Activated CD4-positive, alpha-beta T cell treated with anti-CD3 and anti-CD28 coated beads, Interleukin-10, Interleukin-2, amounts not matched to agents 100 ng/mL and 50 ng/mL, durations not matched to agents 16 hours and 8 hours (primary cell): ENCODE results near the gene RASSF4.
"Not testable (repeated sequence)": the region's sequence is repeated elsewhere in the genome, so short reads cannot be mapped to it uniquely, and the experiment has no call there.

Source experiments
- DNase-seq: peaks from one replicate; pipeline ENCODE4 v3.0.0-alpha.2; 2020

RASSF4 gene

DNA sequence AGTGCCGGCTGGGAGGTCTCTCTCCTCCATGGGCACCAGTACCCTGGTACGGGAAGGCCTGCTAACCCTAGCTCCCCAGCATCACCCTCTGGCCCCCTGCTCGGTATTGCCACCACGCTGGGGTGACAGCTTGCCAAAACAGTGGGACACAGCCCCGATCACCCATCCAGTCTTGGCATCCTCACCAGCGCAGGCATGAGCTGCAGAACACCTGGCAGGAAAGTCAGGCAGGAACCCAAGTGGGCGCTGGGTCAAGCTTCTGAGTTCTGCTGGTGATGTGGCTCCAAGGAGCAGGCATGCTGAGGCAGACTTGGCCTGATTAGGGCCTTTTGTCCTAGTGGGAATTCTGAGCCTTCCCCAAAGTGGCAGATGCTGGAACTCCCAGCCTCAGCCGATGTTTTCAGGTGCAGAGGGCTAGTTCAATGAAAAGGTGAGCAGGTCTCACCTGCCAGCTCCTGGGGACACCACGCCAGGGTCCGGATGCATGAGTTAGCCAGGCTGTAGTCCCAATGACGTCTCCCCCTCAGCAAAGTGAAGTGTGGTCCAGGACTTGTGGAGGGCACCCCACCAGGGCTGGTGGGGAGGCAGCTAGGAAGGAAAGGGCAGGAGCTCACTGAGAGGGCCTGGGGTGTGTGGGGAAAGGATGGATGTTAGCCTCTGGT is 32.6 kb downstream of the RASSF4 start:
- DNase-seq: no peak

DNA sequence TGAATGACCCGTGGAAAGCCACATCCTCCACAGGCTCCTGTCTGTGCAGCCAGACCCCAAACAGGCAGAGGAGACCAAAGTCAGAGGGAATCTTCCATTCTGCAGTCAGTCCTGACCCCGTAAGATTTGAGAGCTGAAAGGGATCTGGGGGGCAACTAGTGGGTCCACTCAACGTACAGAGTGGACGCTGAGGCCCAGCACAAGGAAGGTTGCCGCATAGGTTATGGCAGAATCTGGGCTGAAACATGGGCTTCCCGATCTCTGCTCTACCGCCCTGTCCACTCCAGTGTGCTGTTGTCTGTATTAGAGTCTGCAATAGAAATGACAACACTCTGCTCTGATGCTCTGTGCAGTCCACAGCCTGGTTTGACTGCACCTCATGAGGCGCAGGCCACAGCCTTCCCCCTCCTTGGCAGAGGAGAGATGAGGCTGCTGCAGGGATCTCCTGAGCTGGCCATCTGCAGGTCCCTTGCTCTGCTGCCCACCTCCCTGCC is 33.2 kb downstream of the RASSF4 start:
- no peak for DNase-seq

GRCh38 chr10:44993226-44993921 is 33.8 kb downstream of the RASSF4 start:
- no peak for DNase-seq

- no peak for DNase-seq
Measured at GRCh38 chr10:44993922-44994751, 34.5 kb downstream of the RASSF4 start.

DNA sequence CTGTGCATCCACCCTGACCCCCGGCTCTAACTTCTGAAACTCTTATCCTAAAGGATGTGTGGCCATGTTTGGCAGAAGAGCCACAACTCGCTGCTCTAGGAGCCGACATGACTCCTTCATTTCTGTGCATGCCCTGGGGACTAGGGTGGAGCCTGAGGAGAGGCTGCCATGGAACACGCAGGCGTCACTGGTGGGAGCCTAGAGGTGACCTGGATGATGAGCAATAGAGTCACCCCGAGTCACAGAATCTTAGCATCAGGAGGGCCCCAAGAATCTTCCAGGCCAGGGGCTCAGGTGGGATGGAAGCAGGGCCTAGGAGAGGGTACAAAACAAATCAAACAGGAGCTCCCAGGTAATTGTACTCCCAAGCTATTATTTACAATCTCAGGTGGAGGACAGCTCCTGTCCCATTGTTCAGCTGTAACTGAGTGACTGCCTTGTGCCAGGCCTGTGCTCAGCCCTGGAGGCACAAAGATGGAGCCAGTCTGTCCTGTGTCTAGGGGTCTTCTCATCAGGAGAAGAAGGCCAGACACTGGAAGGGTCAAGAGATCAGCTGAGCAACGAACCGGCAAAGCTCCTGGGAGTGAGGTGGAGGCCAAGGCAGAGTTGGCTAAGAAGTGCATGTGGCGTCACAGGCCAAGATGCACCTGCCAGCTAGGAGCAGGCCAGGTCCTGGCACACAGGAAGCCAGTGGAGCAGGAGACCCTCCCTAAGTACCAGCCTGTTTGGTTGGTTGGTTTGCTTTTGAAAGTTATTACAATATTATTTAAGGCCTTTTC is 35.3 kb downstream of the RASSF4 start:
- DNase-seq: no peak

DNA sequence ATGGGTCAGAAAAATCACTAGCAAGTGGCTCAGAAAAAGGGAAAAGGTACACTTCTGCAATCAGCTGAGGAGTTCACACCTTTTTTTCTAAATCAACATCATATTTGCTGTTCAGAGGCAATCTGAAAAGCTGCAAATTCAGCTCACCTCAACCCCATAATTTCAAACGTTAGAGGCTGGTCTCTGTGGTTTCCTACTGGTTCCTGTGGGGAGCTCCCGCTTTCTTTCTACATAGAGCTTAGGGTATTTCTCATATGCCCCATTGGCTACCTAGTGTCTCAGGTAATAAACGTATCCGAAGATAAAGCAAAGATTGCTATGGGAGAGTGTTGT is 35.9 kb downstream of the RASSF4 start:
- DNase-seq: peak; percentile 28

GRCh38 chr10:44995914-44996669 is 36.5 kb downstream of the RASSF4 start:
- DNase-seq: no peak

DNA sequence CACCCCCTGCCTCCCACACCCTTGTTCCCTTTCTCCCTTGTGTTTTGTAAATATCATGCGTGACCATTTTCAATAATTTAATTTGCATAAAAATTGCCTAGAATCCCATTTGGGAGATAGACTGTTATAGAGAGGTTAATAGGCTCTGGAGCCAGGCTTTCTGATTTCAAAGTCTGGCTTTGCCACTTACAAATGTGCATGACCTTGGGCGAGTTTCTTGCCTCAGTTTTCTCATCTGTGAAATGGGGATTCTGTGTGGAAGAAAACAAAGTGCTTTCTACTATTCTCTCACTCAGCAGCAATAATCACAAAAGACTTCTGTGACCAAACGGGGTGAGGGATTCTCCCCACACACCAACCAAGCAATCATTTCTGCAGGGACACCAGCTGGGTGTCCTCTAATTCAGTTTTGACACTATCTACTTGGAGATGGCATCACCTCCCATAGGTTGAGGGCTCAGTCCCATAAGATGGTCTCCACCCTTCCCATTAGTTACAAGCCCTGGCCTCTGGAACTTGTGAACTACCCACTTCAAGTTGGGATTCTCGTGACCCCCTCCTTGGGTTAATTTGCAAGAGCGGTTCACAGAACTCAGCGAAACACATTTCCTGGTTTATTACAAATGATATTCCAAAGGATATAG is 37.6 kb downstream of the RASSF4 start:
- no peak for DNase-seq

DNA sequence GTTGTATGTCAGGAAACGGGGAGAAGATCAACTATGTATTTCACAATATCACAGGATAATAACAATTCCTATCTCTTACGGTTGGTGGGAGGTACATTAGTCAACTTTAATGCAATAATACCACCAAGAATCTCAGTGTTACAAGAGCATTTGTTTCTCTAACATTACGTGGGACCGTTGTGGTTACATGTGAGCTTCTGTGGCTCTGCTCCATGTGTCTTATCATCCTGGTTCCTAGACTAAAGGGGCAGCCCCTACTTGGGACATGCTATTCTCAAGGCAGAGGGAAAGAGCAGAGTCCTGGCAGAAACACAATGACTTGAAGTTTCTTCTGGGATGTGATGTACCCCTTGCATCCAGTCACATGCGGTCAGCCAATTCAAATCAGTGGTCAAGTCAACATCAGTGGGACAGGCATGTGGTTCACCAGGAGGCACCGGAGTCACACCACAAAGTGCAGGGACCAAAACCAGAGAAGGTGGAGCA is 38.6 kb downstream of the RASSF4 start:
- no peak for DNase-seq

DNA sequence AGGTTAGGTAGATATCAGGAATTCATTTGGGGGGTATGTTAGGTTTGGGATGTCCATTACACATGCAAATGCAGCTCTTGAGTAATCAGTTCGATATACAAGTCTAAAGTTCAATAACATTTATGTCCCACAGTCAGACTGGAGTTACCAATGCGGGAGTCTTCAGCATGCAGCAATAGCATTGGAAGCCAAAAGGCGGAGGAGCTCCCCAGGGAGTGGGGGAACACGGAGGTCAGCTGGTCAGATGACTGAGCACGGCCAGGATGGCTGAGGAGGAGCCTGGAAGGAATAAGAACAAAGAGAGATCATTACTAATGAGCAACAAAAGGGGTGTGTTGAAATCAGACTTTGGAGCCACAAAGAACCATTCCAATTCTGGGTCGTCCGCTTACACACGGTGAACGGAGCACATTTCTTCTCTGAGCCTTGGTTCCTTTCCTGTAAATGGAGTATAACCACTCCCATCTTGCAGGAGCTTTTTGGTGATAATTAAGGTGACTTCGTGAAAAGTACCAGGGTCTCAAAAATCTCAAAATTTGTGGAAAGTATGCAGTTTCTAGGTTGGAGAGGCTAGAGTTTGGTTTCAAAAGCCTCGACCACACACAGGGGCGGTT is 40.6 kb downstream of the RASSF4 start:
- DNase-seq: no peak

DNA sequence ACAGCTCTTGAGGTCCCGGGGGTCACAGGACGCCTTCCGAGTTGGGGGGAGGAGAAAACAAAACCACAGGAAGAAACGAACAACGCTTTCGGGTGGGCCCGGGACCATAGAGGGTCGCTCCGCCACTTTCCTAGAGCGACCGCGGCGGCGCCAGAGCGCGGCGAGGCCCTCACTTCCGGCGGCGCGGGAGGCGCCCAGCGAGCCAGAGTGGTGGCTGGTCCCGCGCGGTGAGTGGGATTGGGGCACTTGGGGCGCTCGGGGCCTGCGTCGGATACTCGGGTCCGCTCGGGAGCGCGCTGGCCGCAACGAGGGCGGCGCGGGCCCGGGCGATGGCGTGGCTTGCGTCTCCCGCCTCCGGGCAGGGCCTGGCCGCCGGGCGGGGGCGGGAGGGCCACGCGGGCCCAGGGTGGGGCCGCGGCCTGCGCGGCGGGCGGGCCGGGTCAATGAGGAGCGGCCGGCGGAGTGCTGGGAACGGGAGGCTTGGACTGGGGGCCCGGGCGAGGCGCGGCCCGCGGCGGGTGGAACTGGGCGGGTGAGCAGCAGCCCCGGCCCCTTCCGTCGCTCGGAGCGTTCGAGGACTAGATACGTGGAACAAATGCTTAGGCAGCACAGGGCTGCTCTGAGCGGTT is 41.3 kb downstream of the RASSF4 start, which contains the start of gene ZNF22:
Gene ZNF22 (plus strand): TSS at position 172 of the 629 bp plus-strand sequence. CDS start 2,446 bp downstream, outside the sequence.
- peak; percentile 59 for DNase-seq

GRCh38 chr10:45001381-45002148 is 42.0 kb downstream of the RASSF4 start:
- DNase-seq: peak; percentile 43

DNA sequence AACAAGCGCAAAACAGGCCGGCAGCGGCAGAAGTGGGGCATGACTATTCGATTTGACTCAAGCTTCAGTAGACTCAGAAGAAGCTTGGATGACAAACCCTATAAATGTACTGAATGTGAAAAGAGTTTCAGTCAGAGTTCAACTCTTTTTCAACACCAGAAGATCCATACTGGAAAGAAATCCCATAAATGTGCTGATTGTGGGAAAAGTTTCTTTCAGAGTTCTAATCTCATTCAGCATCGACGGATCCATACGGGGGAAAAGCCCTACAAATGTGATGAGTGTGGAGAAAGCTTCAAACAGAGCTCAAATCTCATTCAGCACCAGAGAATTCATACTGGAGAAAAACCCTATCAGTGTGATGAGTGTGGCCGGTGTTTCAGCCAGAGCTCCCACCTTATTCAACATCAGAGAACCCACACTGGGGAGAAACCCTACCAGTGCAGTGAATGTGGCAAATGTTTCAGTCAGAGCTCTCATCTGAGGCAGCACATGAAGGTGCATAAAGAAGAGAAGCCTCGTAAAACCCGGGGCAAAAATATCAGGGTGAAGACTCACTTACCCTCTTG is 43.9 kb downstream of the RASSF4 start:
- no peak for DNase-seq

DNA sequence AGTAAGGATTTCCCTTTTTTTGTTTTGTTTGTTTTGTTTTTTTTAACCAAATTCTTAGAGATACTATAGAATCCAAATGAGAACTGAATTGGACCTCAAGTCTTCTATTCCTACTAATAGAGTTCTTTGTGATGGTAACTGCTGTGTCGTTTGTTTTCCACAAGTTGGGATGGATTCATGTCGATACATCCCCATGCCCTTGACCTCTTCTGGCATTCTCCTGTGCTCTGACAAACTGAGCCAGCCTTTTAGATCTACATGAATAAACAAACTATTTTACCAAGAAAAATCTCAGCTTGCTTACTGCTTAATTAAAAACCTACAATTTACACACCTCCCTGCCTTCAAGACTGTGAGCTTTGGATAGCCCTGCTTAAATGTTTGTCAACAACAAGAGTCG is 45.1 kb downstream of the RASSF4 start:
- DNase-seq: no peak

- no peak for DNase-seq
Measured at GRCh38 chr10:45005284-45005683, 45.7 kb downstream of the RASSF4 start.

DNA sequence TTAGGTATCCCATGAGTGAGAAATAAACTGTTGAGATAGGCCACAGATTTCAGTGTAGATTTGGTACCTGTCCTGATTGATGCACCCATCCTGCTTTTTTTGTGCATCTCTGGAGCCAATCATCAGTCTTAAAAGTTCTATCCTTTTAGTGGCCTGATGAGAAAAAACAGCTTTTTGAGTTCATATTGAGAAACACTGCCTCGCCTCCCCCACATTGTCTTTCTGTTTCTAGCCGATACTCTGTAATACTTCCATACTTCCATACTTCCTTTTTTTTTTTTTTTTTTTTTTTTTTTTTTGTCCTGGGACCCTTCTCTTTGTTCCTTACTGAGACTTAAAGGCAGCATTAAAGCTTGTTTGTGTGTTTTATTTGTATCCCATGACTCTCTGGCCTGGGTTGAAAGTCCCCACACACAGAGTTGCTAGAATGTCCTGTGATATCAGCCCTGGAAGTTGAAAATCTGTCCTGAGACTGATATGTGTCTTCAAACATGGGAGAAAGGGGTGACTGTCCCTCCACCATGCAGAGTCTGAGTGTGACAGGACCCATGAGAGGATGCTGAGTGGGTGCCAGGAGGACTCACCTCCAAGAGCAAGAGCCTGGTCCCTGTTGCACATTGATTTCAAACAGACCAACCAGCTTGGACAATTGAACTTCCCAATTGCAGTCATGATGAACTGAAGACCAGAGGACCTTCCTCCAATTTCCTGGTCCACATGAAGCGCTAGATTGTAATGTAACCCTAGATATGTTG is 46.9 kb downstream of the RASSF4 start:
- DNase-seq: no peak

DNA sequence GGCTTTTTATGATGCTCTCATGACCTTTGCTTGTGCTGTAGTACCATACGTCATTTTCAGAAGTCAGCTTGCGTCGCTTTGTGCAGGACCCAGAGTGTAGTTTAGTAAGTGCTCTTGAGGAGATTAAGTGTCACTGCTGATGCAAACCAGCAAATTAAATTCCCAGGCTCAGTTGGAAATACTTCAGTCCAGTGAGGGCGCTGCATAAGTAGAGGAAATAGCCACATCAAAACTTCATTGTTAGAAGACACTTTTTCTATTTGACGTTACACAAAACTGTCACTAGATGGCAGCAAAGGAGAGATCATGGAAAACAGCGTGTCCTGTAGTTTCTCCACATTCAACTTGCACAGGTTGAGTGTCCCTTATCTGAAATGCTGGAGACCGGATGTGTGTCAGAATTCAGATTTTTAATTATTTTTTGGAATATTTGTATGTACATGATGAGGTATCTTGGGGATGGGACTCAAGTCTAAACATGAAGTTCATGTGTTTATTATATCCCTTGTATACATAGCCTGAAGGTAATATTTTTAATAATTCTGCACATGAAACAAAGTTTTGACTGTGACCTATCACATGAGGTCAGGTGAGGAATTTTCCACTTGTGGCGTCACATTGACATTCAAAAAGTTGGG is 49.0 kb downstream of the RASSF4 start:
- DNase-seq: peak; percentile 66

DNA sequence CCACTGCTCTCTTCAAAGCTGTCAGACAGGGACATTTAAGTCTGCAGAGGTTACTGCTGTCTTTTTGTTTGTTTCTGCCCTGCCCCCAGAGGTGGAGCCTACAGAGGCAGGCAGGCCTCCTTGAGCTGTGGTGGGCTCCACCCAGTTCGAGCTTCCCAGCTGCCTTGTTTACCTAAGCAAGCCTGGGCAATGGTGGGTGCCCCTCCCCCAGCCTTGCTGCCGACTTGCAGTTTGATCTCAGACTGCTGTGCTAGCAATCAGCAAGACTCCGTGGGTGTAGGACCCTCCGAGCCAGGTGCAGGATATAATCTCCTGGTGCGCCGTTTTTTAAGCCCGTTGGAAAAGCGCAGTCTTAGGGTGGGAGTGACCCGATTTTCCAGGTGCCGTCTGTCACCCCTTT is 55.0 kb downstream of the RASSF4 start:
- DNase-seq: not testable (repeated sequence)
